GM23338 (cell line): ENCODE measurements around the gene WDR33. TPM values are rescaled to one million over a fixed set of nuclear protein-coding genes. Genes with fewer than 3 reads are reported as not detected.
A peak's percentile ranks its signal among the peaks of the same experiment; 100 is the strongest.

Source experiments
- ATAC-seq: fragments of 200-7000 bp; cut with Tn5 transposase; 3 replicates; pipeline ENCODE4 v1.9.1; 2020
- DNase-seq: peaks from one replicate; pipeline ENCODE4 v3.0.0-alpha.2; 2015; ENCODE audit warnings: low spot score
- H2AFZ ChIP-seq: fragments of 200-600 bp; sonication (generic); 2 replicates; pipeline ENCODE4 v1.8.0; 2016; ENCODE audit warnings: antibody characterized with exemption, mild to moderate bottlenecking, moderate library complexity
- H3F3A ChIP-seq: fragments of 200-600 bp; sonication (generic); replicated peaks from 2 replicates; pipeline ENCODE4 v1.8.0; 2017; ENCODE audit warnings: antibody characterized with exemption, mixed run types, low read depth
- H3K27ac ChIP-seq: fragments of 200-600 bp; sonication (generic); 2 replicates; pipeline ENCODE4 v1.6.1; 2016; ENCODE audit warnings: low read depth
- H3K27me3 ChIP-seq: fragments of 200-600 bp; sonication (generic); 2 replicates; pipeline ENCODE4 v1.8.0; 2016; ENCODE audit warnings: mild to moderate bottlenecking, mixed run types, moderate library complexity; ENCODE audit not compliant: insufficient read depth
- H3K36me3 ChIP-seq: fragments of 200-600 bp; sonication (generic); 2 replicates; pipeline ENCODE4 v1.8.0; 2016; ENCODE audit warnings: mild to moderate bottlenecking; ENCODE audit not compliant: insufficient read depth
- H3K4me1 ChIP-seq: fragments of 200-600 bp; sonication (generic); 2 replicates; pipeline ENCODE4 v1.8.0; 2016; ENCODE audit warnings: mild to moderate bottlenecking, moderate library complexity; ENCODE audit not compliant: insufficient read depth
- H3K4me2 ChIP-seq: fragments of 200-600 bp; sonication (generic); 2 replicates; pipeline ENCODE4 v1.7.1; 2017; ENCODE audit warnings: mixed run types
- H3K4me3 ChIP-seq: fragments of 200-600 bp; sonication (generic); 2 replicates; pipeline ENCODE4 v1.6.1; 2016; ENCODE audit warnings: mixed run types
- H3K79me2 ChIP-seq: fragments of 200-600 bp; sonication (generic); replicated peaks from 2 replicates; pipeline ENCODE4 v1.8.0; 2017; ENCODE audit warnings: mild to moderate bottlenecking; ENCODE audit not compliant: insufficient read depth
- H3K9me2 ChIP-seq: fragments of 200-600 bp; sonication (generic); 2 replicates; pipeline ENCODE4 v1.8.0; 2017; ENCODE audit not compliant: insufficient read depth
- H4K20me1 ChIP-seq: fragments of 200-600 bp; sonication (generic); replicated peaks from 2 replicates; pipeline ENCODE4 v1.8.0; 2017; ENCODE audit warnings: mild to moderate bottlenecking; ENCODE audit not compliant: insufficient read depth
- H3K27ac Mint-ChIP-seq: 2 replicates; pipeline ENCODE4 v1.8.0; 2020; ENCODE audit warnings: inconsistent platforms, mild to moderate bottlenecking, moderate library complexity, mixed read lengths
- H3K27me3 Mint-ChIP-seq: 3 replicates; pipeline ENCODE4 v1.8.0; 2022; ENCODE audit warnings: low read depth, mild to moderate bottlenecking, moderate library complexity, mixed read lengths, inconsistent platforms; ENCODE audit not compliant: insufficient read depth, poor library complexity
- H3K36me3 Mint-ChIP-seq: 3 replicates; pipeline ENCODE4 v1.8.0; 2021; ENCODE audit warnings: low read depth, mild to moderate bottlenecking, inconsistent platforms, moderate library complexity, mixed read lengths
- H3K4me1 Mint-ChIP-seq: 3 replicates; pipeline ENCODE4 v1.8.0; 2020; ENCODE audit warnings: mild to moderate bottlenecking, inconsistent platforms, mixed read lengths
- H3K4me3 Mint-ChIP-seq: 3 replicates; pipeline ENCODE4 v1.8.0; 2021; ENCODE audit warnings: moderate library complexity, mild to moderate bottlenecking, inconsistent platforms, mixed read lengths
- H3K9me3 Mint-ChIP-seq: 3 replicates; pipeline ENCODE4 v1.8.0; 2020; ENCODE audit warnings: moderate library complexity, mild to moderate bottlenecking, inconsistent platforms, mixed read lengths
- CREB1 ChIP-seq: fragments of 250-450 bp; sonication (Bioruptor Pico); IDR thresholded peaks from 2 replicates; pipeline ENCODE4 v1.5.0; 2020; ENCODE audit warnings: low read depth, mild to moderate bottlenecking, moderate library complexity
- CTCF ChIP-seq, 2 experiments: fragments of 200-600 bp in 1 of 2; sonication (generic) in 1 of 2; conservative IDR thresholded peaks; 2 replicates each; pipeline versions ENCODE4 v1.5.1 to v1.6.1; 2016 to 2017; ENCODE audit warnings: antibody characterized with exemption in 2 of 2, low read depth in 2 of 2, mild to moderate bottlenecking in 2 of 2, moderate library complexity in 1 of 2
- POLR2AphosphoS5 ChIP-seq: IDR thresholded peaks from 2 replicates; pipeline ENCODE4 v1.6.1; 2016; ENCODE audit warnings: antibody characterized with exemption, low read depth
- ZNF331 ChIP-seq: fragments of 250-450 bp; sonication (Bioruptor Pico); IDR thresholded peaks from 2 replicates; pipeline ENCODE4 v1.5.0; 2020; ENCODE audit warnings: low read depth, mild to moderate bottlenecking, moderate library complexity
- ZNF462 ChIP-seq: fragments of 250-450 bp; sonication (Bioruptor Pico); IDR thresholded peaks from 2 replicates; pipeline ENCODE4 v1.5.0; 2020; ENCODE audit warnings: mild to moderate bottlenecking, moderate library complexity
- polyA plus RNA-seq: library from polyadenylated mRNA; unstranded; fragments of >200 nt; fragmentation: Nextera tagmentation; extraction: Ambion mirVana; gene quantifications from 2 replicates; pipeline ENCODE4 v1.2.1, GENCODE V29; 2016
- total RNA-seq: library from RNA; depleted of rRNA; stranded (reverse); fragments of >200 nt; shearing (Covaris generic); gene quantifications from 2 replicates; pipeline ENCODE4 v1.2.3, GENCODE V29; 2014

The WDR33 gene
- total and polyA plus RNA-seq, 2 experiments from 2014 or later = 37.2 to 54.7 TPM

GRCh38 chr2:127661949-127662510, 148.9 kb downstream of the WDR33 start:
- Histone ChIP-seq H3K4me3 (no peak overlapping the region), H3K79me2 (no peaks in the 10 kb centered on the region), H3F3A (no peaks in the 10 kb centered on the region), H3K27me3 (peaks cover 38% of the 10 kb centered on the region), H2AFZ (no peak overlapping the region), H3K36me3 (no peaks in the 10 kb centered on the region), H4K20me1 (no peaks in the 10 kb centered on the region), H3K4me2 (no peak overlapping the region), H3K9me2 (no peaks in the 10 kb centered on the region), H3K27ac (no peak overlapping the region), H3K4me1 (no peaks in the 10 kb centered on the region)
- no peak for TF ChIP-seq CREB1 (CRISPR knock-in tag)
- peak in 1 of 2 experiments; percentile 28; a peak in 2 of 4 replicates for TF ChIP-seq CTCF (conservative IDR thresholded peaks at IDR 0.05; ENCODE audit: low read depth in 2 of 2)
- ATAC-seq (no peak), DNase-seq (no peak)
- H3K36me3 Mint-ChIP-seq = no peaks in the 10 kb centered on the region; the same call in 2 of the 3 replicates
- peaks cover 31% of the 10 kb centered on the region for H3K27me3 Mint-ChIP-seq
- no peak overlapping the region for H3K4me3 Mint-ChIP-seq
- no peak overlapping the region for H3K27ac Mint-ChIP-seq
- H3K9me3 Mint-ChIP-seq = no peaks in the 10 kb centered on the region
- peaks cover 4% of the 10 kb centered on the region; the same call in 2 of the 3 replicates for H3K4me1 Mint-ChIP-seq

GRCh38 chr2:127661072-127661649, 149.8 kb downstream of the WDR33 start:
- no peaks in the 10 kb centered on the region for H3K9me2 ChIP-seq
- Mint-ChIP-seq H3K9me3 (no peaks in the 10 kb centered on the region), H3K36me3 (no peaks in the 10 kb centered on the region; the same call in 2 of the 3 replicates), H3K4me1 (peaks cover 4% of the 10 kb centered on the region; the same call in 2 of the 3 replicates), H3K27me3 (peaks cover 31% of the 10 kb centered on the region), H3K27ac (no peak overlapping the region), H3K4me3 (no peak overlapping the region)
- no peak overlapping the region for H3K4me3 ChIP-seq
- H3K27me3 ChIP-seq = peaks cover 35% of the 10 kb centered on the region
- ATAC-seq = no peak
- no peak overlapping the region for H2AFZ ChIP-seq
- H4K20me1 ChIP-seq = no peaks in the 10 kb centered on the region
- H3K79me2 ChIP-seq = no peaks in the 10 kb centered on the region
- H3K27ac ChIP-seq = no peak overlapping the region
- no peak for DNase-seq
- TF ChIP-seq ZNF462 = no peak
- TF ChIP-seq POLR2AphosphoS5 = no peak
- TF ChIP-seq ZNF331 (CRISPR knock-in tag) = no peak
- no peaks in the 10 kb centered on the region for H3F3A ChIP-seq
- H3K4me1 ChIP-seq = no peaks in the 10 kb centered on the region
- H3K4me2 ChIP-seq = no peak overlapping the region
- no peaks in the 10 kb centered on the region for H3K36me3 ChIP-seq
